Lower leg skin (tissue), 4 donors: Measurements from ENCODE around the gene TUSC2. TPM values are rescaled to one million over a fixed set of nuclear protein-coding genes. Genes with fewer than 3 reads are reported as not detected.

Source experiments
- DNase-seq, 2 donors: peaks; one replicate each; pipeline ENCODE4 v3.0.0-alpha.2; 2019; ENCODE audit warnings: low spot score in 2 of 2
- H3K4me3 ChIP-seq: fragments of 200-600 bp; sonication (generic); 2 replicates; pipeline ENCODE4 v1.5.1; 2017; ENCODE audit warnings: mild to moderate bottlenecking, low read depth; ENCODE audit not compliant: poor library complexity, severe bottlenecking
- CTCF ChIP-seq, 3 donors: fragments of 450-650 bp; IDR thresholded peaks; one replicate each; pipeline ENCODE4 v1.5.1; 2016; ENCODE audit warnings: antibody characterized with exemption in 3 of 3, mild to moderate bottlenecking in 3 of 3, moderate library complexity in 2 of 3
- POLR2A ChIP-seq, 2 donors: fragments of 450-650 bp; IDR thresholded peaks; one replicate each; pipeline ENCODE4 v1.6.1; 2016 to 2017; ENCODE audit warnings: antibody characterized with exemption in 2 of 2, mild to moderate bottlenecking in 1 of 2, moderate library complexity in 1 of 2
- WGBS, 2 donors: methylation state at CpG; one replicate each; pipeline ENCODE4 v1.1.5; 2018; 5-methylcytosine and 5-hydroxymethylcytosine counted together
- intact Hi-C: fragments of 100-400 bp; cut with DNase I; formaldehyde crosslinking; loops from one replicate; pipeline ENCODE4 v1.15.0; 2023; ENCODE audit warnings: low total_unique reads
- total RNA-seq, 4 donors: library from RNA; depleted of rRNA; stranded (reverse); fragments of >200 nt; gene quantifications; one replicate each; pipeline ENCODE4 v1.1.0, GENCODE V29; 2016

TUSC2 gene
- total RNA-seq, 4 donors from 2014 or later: 13.1 to 24.2 (median 18.0) TPM

DNA sequence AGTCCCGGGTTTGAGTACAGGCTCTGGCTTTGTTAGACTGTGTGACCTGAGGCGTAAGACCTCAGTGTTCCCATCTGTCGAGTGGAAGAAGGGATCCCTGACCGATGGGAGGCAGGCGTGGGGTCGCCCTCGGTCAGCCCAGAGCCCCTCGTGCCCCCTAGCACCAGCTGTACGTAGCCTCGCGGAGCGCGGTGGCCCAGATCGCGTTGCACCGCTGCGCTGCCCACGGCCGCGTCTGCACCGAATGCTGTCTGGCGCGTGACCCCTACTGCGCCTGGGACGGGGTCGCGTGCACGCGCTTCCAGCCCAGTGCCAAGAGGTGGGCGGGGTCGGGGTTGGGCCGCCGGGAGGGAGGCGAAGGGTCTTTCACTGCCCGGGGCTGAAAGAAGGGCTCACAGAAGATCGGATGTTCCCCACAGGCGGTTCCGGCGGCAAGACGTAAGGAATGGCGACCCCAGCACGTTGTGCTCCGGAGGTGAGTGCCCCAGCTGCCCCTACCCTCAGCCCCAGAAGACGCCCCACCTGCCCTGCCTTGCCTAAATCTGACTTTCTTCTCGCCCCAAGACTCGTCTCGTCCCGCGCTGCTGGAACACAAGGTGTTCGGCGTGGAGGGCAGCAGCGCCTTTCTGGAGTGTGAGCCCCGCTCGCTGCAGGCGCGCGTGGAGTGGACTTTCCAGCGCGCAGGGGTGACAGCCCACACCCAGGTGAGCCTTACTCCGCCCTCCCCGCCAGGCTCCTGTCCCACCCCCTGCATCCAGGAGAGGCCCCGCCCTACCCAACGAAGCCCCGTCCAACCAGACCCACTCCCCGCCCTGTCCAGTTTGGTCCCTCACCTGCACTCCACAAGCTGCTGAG lies 52.7 kb downstream of the TUSC2 start:
- intact Hi-C loops: loop anchor here (10.0 kb wide), 1 partner anchor 151 kb away; no protein-coding TSS in a partner anchor
- DNase-seq: no peak

More for the DNA sequence above, 52.7 kb downstream of the TUSC2 start:
- TF ChIP-seq CTCF (IDR thresholded peaks at IDR 0.05) (no peak), POLR2A (IDR thresholded peaks at IDR 0.05) (no peak)
- 64 to 68% methylated on average over 57 to 63 of the region's 65 CpGs for WGBS, 2 donors
- H3K4me3 ChIP-seq: no peak overlapping the region

Other genes with a start within 250 kb of the TUSC2 start
- 100 to 1,000 TPM; 131 to 244 (median 138) TPM for gene RBM5, start 239.3 kb downstream of the TUSC2 start, total RNA-seq
- 100 to 1,000 TPM; 106 to 151 (median 120) TPM for gene SEMA3F, start 172.9 kb downstream of the TUSC2 start, total RNA-seq
- gene GNAT1, start 136.6 kb downstream of the TUSC2 start, total RNA-seq: not detected
- under 1 TPM in 1 of 4 donors, not detected in 3; 0.62 TPM for gene SLC38A3, start 123.0 kb downstream of the TUSC2 start, total RNA-seq
- gene GNAI2, start 92.0 kb downstream of the TUSC2 start, total RNA-seq: 100 to 1,000 TPM in 1 of 4 donors, 10 to 100 TPM in 3; 56.5 to 123 (median 74.8) TPM
- 1 to 10 TPM; 1.1 to 7.2 (median 3.3) TPM for gene SEMA3B, start 59.1 kb downstream of the TUSC2 start, total RNA-seq
- under 1 TPM in 2 of 4 donors, not detected in 2; 0.37 to 0.62 TPM for gene LSMEM2, start 49.1 kb downstream of the TUSC2 start, total RNA-seq
- 10 to 100 TPM; 32.9 to 69.0 (median 39.8) TPM for gene IFRD2, start 35.8 kb downstream of the TUSC2 start, total RNA-seq
- 1 to 10 TPM; 1.9 to 4.1 (median 2.6) TPM for gene HYAL3, start 28.8 kb downstream of the TUSC2 start, total RNA-seq
- gene NAA80, start 28.8 kb downstream of the TUSC2 start, total RNA-seq: 10 to 100 TPM; 12.4 to 19.4 (median 15.1) TPM
- 10 to 100 TPM; 16.7 to 35.5 (median 20.6) TPM for gene HYAL1, start 24.6 kb downstream of the TUSC2 start, total RNA-seq
- 10 to 100 TPM; 44.1 to 95.7 (median 72.9) TPM for gene HYAL2, start 5.5 kb downstream of the TUSC2 start, total RNA-seq
- gene RASSF1, start 12.6 kb upstream of the TUSC2 start, total RNA-seq: 10 to 100 TPM; 33.5 to 50.0 (median 47.2) TPM
- gene ZMYND10, start 17.5 kb upstream of the TUSC2 start, total RNA-seq: 1 to 10 TPM in 1 of 4 donors, under 1 TPM in 2, not detected in 1; 0.42 to 1.8 (median 0.74) TPM
- gene NPRL2, start 22.6 kb upstream of the TUSC2 start, total RNA-seq: 10 to 100 TPM; 17.3 to 28.0 (median 23.2) TPM
- gene CYB561D2, start 22.6 kb upstream of the TUSC2 start, total RNA-seq: 10 to 100 TPM in 2 of 4 donors, 1 to 10 TPM in 2; 6.0 to 19.7 (median 11.6) TPM
- gene TMEM115, start 31.3 kb upstream of the TUSC2 start, total RNA-seq: 10 to 100 TPM; 90.5 to 92.7 (median 92.4) TPM
- 1 to 10 TPM; 1.1 to 2.0 (median 1.6) TPM for gene CACNA2D2, start 175.4 kb upstream of the TUSC2 start, total RNA-seq
- gene C3orf18, start 239.5 kb upstream of the TUSC2 start, total RNA-seq: 1 to 10 TPM in 3 of 4 donors, under 1 TPM in 1; 0.27 to 3.9 (median 2.0) TPM
- 1 to 10 TPM; 2.9 to 8.1 (median 4.8) TPM for gene HEMK1, start 241.3 kb upstream of the TUSC2 start, total RNA-seq